Type B pancreatic cell (in vitro differentiated cells): Measurements from ENCODE around the gene MCHR2. TPM values are rescaled to one million over a fixed set of nuclear protein-coding genes. Genes with fewer than 3 reads are reported as not detected.
"Not testable (repeated sequence)": the region's sequence is repeated elsewhere in the genome, so short reads cannot be mapped to it uniquely, and the experiment has no call there.

Source experiments
- DNase-seq: peaks from one replicate; pipeline ENCODE4 v3.0.0; 2021; ENCODE audit warnings: mixed read lengths; ENCODE audit not compliant: unreplicated experiment; ENCODE audit errors: extremely low spot score
- H3K27ac Mint-ChIP-seq: 2 replicates; pipeline ENCODE4 v1.8.0; 2021; ENCODE audit warnings: mild to moderate bottlenecking, mixed read lengths
- H3K27me3 Mint-ChIP-seq: 2 replicates; pipeline ENCODE4 v1.8.0; 2021; ENCODE audit warnings: mixed read lengths
- H3K36me3 Mint-ChIP-seq: 2 replicates; pipeline ENCODE4 v1.8.0; 2021; ENCODE audit warnings: mixed read lengths
- H3K4me1 Mint-ChIP-seq: one replicate; pipeline ENCODE4 v1.8.0; 2021; ENCODE audit warnings: mixed read lengths; ENCODE audit not compliant: unreplicated experiment
- H3K4me3 Mint-ChIP-seq: 2 replicates; pipeline ENCODE4 v1.8.0; 2021; ENCODE audit warnings: mild to moderate bottlenecking, mixed read lengths
- H3K9me3 Mint-ChIP-seq: 2 replicates; pipeline ENCODE4 v1.8.0; 2021; ENCODE audit warnings: mixed read lengths
- CTCF ChIP-seq: fragments of 200-600 bp; sonication (generic); conservative IDR thresholded peaks from 2 replicates; pipeline ENCODE4 v1.5.0; 2021; ENCODE audit warnings: antibody characterized with exemption, mild to moderate bottlenecking
- long read RNA-seq: library from polyadenylated mRNA; unstranded; transcript quantifications from one replicate; pipeline ENCODE4 v2.0.0, GENCODE V29; 2020
- total RNA-seq: library from RNA; stranded (reverse); gene quantifications from 2 replicates; pipeline ENCODE4 v1.2.1, GENCODE V29; 2021; ENCODE audit warnings: low replicate concordance

Gene MCHR2
- total RNA-seq: not detected in 2 replicates
- long read RNA-seq: 0 reads

- H3K9me3 Mint-ChIP-seq: no peaks in the 10 kb centered on the region
- no peaks in the 10 kb centered on the region for H3K4me1 Mint-ChIP-seq
- peaks cover 72% of the 10 kb centered on the region for H3K27me3 Mint-ChIP-seq
- DNase-seq: no peak
- peak within 1 kb of the TSS; percentile 86 for H3K4me3 Mint-ChIP-seq
- H3K36me3 Mint-ChIP-seq: no peaks in the 10 kb centered on the region
- H3K27ac Mint-ChIP-seq: no peak within 1 kb of the TSS
- no peak for TF ChIP-seq CTCF
Observed at GRCh38 chr6:99993533-99994251, at the start of gene MCHR2. TSS of gene MCHR2 (minus strand) at chr6:99994223. CDS start at chr6:99956147, 38,076 bp downstream.

- H3K9me3 Mint-ChIP-seq, H3K4me1 Mint-ChIP-seq, H3K36me3 Mint-ChIP-seq, H3K27ac Mint-ChIP-seq, DNase-seq, H3K4me3 Mint-ChIP-seq, H3K27me3 Mint-ChIP-seq: not testable (repeated sequence)
Observed at GRCh38 chr6:100038546-100038945, 44.5 kb upstream of the MCHR2 start.

GRCh38 chr6:100035873-100036653, 42.0 kb upstream of the MCHR2 start:
- no peak for DNase-seq
- Mint-ChIP-seq H3K4me1 (no peaks in the 10 kb centered on the region), H3K36me3 (no peaks in the 10 kb centered on the region), H3K27ac (no peak overlapping the region), H3K9me3 (peaks cover 4% of the 10 kb centered on the region), H3K27me3 (no peaks in the 10 kb centered on the region), H3K4me3 (no peak overlapping the region)
- TF ChIP-seq CTCF: no peak

- no peak overlapping the region for H3K27ac Mint-ChIP-seq
- TF ChIP-seq CTCF: no peak
- no peak overlapping the region for H3K4me3 Mint-ChIP-seq
- no peaks in the 10 kb centered on the region for H3K4me1 Mint-ChIP-seq
- no peaks in the 10 kb centered on the region for H3K9me3 Mint-ChIP-seq
- no peaks in the 10 kb centered on the region for H3K36me3 Mint-ChIP-seq
- H3K27me3 Mint-ChIP-seq: peaks cover 3% of the 10 kb centered on the region
- DNase-seq: no peak
Observed at GRCh38 chr6:100023798-100024197, 29.8 kb upstream of the MCHR2 start.

GRCh38 chr6:100022847-100023246, 28.8 kb upstream of the MCHR2 start:
- no peaks in the 10 kb centered on the region for H3K4me1 Mint-ChIP-seq
- no peak for TF ChIP-seq CTCF
- no peak overlapping the region for H3K4me3 Mint-ChIP-seq
- peaks cover 2% of the 10 kb centered on the region for H3K9me3 Mint-ChIP-seq
- DNase-seq: no peak
- H3K36me3 Mint-ChIP-seq: no peaks in the 10 kb centered on the region
- no peak overlapping the region for H3K27ac Mint-ChIP-seq
- H3K27me3 Mint-ChIP-seq: peaks cover 3% of the 10 kb centered on the region

- H3K4me1 Mint-ChIP-seq: no peaks in the 10 kb centered on the region
- DNase-seq: no peak
- no peak for TF ChIP-seq CTCF
- H3K36me3 Mint-ChIP-seq: no peaks in the 10 kb centered on the region
- peaks cover 10% of the 10 kb centered on the region for H3K27me3 Mint-ChIP-seq
- no peaks in the 10 kb centered on the region for H3K9me3 Mint-ChIP-seq
- H3K27ac Mint-ChIP-seq: no peak overlapping the region
- no peak overlapping the region for H3K4me3 Mint-ChIP-seq
Observed at GRCh38 chr6:100008857-100009256, 14.8 kb upstream of the MCHR2 start.
